Measurements from ENCODE around the gene HTRA2. TPM values are rescaled to one million over a fixed set of nuclear protein-coding genes. Genes with fewer than 3 reads are reported as not detected.

The HTRA2 gene
- total RNA-seq, 1 donor from 2014 or later = 64.1 TPM

GRCh38 chr2:74569686-74570085 lies 40.0 kb downstream of the HTRA2 start:
- no peak overlapping the region for H3K27ac Mint-ChIP-seq
- no peaks in the 10 kb centered on the region for H3K9me3 Mint-ChIP-seq

GRCh38 chr2:74571058-74571457 lies 41.3 kb downstream of the HTRA2 start:
- H3K27me3 Mint-ChIP-seq (ENCODE audit: low read depth) = no peaks in the 10 kb centered on the region
- DNase-seq (ENCODE audit: low spot score) = no peak
- peaks cover 60% of the 10 kb centered on the region for H3K4me1 Mint-ChIP-seq (ENCODE audit: low read depth)
- H3K36me3 Mint-ChIP-seq (ENCODE audit: low read depth) = peaks cover 2% of the 10 kb centered on the region
- intact Hi-C loops (cut with micrococcal nuclease) = loop anchor here (2.0 kb wide), 1 partner anchor 14 kb away; no protein-coding TSS in a partner anchor
- H3K27ac Mint-ChIP-seq = no peak overlapping the region
- no peaks in the 10 kb centered on the region for H3K9me3 Mint-ChIP-seq
- no peak overlapping the region for H3K4me3 Mint-ChIP-seq (ENCODE audit: low read depth)

More at GRCh38 chr2:74569686-74570085, 40.0 kb downstream of the HTRA2 start:
- Mint-ChIP-seq H3K4me3 (ENCODE audit: low read depth) (no peak overlapping the region), H3K4me1 (ENCODE audit: low read depth) (peaks cover 53% of the 10 kb centered on the region), H3K27me3 (ENCODE audit: low read depth) (no peaks in the 10 kb centered on the region), H3K36me3 (ENCODE audit: low read depth) (peaks cover 2% of the 10 kb centered on the region)
- intact Hi-C loops (cut with micrococcal nuclease) = loop anchor here (2.0 kb wide), 1 partner anchor 15 kb away; no protein-coding TSS in a partner anchor
- no peak for DNase-seq (ENCODE audit: low spot score)

DNA sequence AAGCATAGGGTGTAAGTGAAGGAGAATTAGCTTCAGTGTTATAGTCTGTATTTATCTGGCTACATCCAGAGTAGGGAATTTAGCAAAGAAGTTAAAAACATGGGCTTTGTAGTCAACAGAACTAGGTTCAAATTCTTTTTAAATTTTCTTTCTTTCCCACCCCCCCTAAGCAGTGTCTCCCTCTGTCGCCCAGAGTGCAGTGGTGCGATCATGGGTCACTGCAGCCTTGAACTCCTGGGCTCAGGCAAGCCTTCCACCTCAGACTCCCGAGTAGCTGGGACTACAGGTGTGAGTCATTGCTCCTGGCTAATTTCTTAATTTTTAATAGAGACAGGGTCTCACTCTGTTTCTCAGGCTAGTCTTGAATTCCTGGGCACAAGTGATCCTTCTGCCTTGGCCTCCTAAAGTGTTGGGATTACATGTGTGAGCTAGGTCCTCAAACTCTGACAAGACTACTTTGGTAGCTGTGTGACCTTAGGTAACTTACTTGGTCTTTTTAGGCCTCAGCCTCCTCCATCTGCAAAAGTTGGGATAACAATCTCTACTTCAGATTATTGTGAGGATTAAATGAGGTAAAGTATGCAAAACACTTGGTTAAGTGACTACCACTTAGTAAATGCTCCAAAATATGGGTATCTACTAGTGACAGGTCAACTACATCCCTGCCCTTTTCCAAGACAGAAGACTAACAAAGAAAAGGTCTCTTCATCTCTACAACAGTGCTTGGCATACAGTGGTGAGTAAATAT lies 42.6 kb downstream of the HTRA2 start:
- no peaks in the 10 kb centered on the region for H3K9me3 Mint-ChIP-seq
- no peak overlapping the region for H3K4me3 Mint-ChIP-seq (ENCODE audit: low read depth)
- no peaks in the 10 kb centered on the region for H3K27me3 Mint-ChIP-seq (ENCODE audit: low read depth)
- H3K27ac Mint-ChIP-seq = peak overlapping the region; percentile 18
- H3K36me3 Mint-ChIP-seq (ENCODE audit: low read depth) = peaks cover 2% of the 10 kb centered on the region
- H3K4me1 Mint-ChIP-seq (ENCODE audit: low read depth) = peaks cover 65% of the 10 kb centered on the region
- intact Hi-C loops (cut with micrococcal nuclease) = no loop called here
- no peak for DNase-seq (ENCODE audit: low spot score)

DNA sequence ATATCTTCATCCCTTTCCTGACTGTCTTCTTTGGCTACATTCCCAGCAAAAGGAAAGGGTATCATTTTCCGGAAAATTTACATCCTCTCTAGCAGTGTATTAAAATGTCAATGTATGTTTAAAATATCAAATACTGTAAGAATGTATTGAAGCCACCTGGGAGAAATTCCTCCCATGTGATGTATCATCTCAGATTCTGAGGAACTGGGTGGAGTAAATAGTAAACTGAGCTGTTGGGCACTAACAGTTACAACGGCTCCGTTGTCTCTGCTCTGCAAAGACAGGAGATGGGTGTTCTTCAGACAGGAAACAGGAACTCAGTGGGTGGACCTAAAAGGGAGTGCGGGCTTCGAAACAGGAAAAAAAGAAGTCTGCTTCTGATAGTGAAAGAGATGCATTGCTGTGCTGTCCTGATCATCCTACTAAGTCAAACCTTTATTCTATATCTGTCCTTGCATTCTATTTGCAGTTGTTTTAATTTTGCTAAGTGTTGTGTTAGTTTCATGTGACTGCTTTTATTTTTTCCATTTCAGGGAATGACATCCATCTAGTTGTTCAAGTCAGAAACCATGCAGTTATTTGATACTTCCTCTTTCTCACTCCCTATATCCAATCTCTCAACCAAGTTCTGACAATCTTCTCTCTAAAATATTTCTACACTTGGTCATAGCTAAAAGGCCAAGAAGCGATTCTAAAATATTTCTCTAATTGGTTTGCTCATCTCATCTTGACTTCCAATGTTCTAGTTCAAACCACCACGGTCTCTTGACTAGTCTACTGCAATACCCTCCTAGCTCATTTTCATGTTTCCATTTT lies 44.2 kb downstream of the HTRA2 start:
- H3K36me3 Mint-ChIP-seq (ENCODE audit: low read depth) = peaks cover 2% of the 10 kb centered on the region

DNA sequence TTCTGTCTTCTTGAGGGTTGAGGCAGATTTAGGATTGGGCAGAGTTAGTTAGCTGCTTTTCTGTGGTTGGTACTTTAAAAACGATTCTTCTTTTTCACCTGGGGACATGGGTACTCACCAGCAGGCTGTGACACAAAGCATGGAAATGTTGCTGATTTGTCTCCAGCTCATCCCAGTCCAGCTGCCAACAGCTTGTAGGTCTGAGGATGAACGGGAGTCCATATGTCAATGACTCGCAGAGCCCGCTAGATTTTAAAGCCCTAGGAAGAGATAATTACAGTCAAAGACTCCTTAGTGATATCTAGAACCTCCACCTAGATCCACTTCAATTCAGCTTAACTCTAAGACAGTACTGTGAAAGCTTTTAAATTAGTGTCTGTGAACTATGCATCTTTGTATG lies 45.6 kb downstream of the HTRA2 start:
- DNase-seq (ENCODE audit: low spot score) = no peak
- no peak overlapping the region for H3K27ac Mint-ChIP-seq
- peaks cover 64% of the 10 kb centered on the region for H3K4me1 Mint-ChIP-seq (ENCODE audit: low read depth)
- H3K9me3 Mint-ChIP-seq = no peaks in the 10 kb centered on the region
- intact Hi-C loops (cut with micrococcal nuclease) = no loop called here
- H3K36me3 Mint-ChIP-seq (ENCODE audit: low read depth) = peaks cover 2% of the 10 kb centered on the region
- no peaks in the 10 kb centered on the region for H3K27me3 Mint-ChIP-seq (ENCODE audit: low read depth)
- no peak overlapping the region for H3K4me3 Mint-ChIP-seq (ENCODE audit: low read depth)

More for the DNA sequence above, 44.2 kb downstream of the HTRA2 start:
- Mint-ChIP-seq H3K27ac (peak overlapping the region; percentile 74), H3K4me3 (ENCODE audit: low read depth) (peak overlapping the region; percentile 34), H3K4me1 (ENCODE audit: low read depth) (peaks cover 63% of the 10 kb centered on the region), H3K27me3 (ENCODE audit: low read depth) (no peaks in the 10 kb centered on the region), H3K9me3 (no peaks in the 10 kb centered on the region)
- intact Hi-C loops (cut with micrococcal nuclease) = no loop called here
- peak; percentile 45 for DNase-seq (ENCODE audit: low spot score)

DNA sequence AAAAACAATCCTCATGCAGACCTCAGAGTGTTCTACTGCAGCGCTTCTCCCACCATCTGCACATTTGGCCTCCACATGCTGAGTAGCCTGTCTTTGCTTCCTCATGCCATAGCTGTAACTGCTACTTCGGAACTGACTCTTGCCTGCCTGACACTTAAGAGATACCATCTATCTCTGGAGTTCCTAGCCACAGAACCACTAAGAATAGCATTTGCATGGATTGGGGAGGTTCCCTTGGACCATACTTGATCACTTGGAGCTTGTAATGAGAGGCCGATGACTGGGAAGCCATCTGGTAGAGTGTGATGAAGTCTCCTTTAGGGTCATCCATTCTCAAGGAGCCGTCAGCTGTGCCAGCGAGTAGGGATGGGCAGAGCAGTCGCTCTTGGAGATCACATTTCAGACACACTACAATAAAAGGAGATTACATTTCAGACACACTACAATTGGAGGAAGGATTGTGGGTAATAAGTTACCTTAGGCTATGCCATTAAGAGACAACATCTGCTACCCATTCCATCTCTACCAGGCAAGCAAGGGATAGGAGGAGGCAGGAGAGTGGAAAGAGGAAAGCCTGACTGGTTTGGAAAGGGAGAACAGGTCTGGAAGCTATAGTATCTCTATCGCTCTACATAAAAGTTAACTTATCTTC lies 46.6 kb downstream of the HTRA2 start:
- H3K27ac Mint-ChIP-seq = peak overlapping the region; percentile 39
- H3K4me1 Mint-ChIP-seq (ENCODE audit: low read depth) = peaks cover 65% of the 10 kb centered on the region
- DNase-seq (ENCODE audit: low spot score) = no peak
- intact Hi-C loops (cut with micrococcal nuclease) = no loop called here
- H3K9me3 Mint-ChIP-seq = no peaks in the 10 kb centered on the region
- no peaks in the 10 kb centered on the region for H3K27me3 Mint-ChIP-seq (ENCODE audit: low read depth)
- H3K4me3 Mint-ChIP-seq (ENCODE audit: low read depth) = no peak overlapping the region
- peaks cover 2% of the 10 kb centered on the region for H3K36me3 Mint-ChIP-seq (ENCODE audit: low read depth)

- H3K27ac Mint-ChIP-seq = peak overlapping the region; percentile 39
- peaks cover 2% of the 10 kb centered on the region for H3K36me3 Mint-ChIP-seq (ENCODE audit: low read depth)
- H3K4me3 Mint-ChIP-seq (ENCODE audit: low read depth) = no peak overlapping the region
- DNase-seq (ENCODE audit: low spot score) = no peak
- no peaks in the 10 kb centered on the region for H3K9me3 Mint-ChIP-seq
- intact Hi-C loops (cut with micrococcal nuclease) = loop anchor here (1.0 kb wide), 1 partner anchor 8 kb away; no protein-coding TSS in a partner anchor
- no peaks in the 10 kb centered on the region for H3K27me3 Mint-ChIP-seq (ENCODE audit: low read depth)
- H3K4me1 Mint-ChIP-seq (ENCODE audit: low read depth) = peaks cover 65% of the 10 kb centered on the region
Measured at GRCh38 chr2:74576863-74577229, 47.1 kb downstream of the HTRA2 start.

- H3K4me3 Mint-ChIP-seq (ENCODE audit: low read depth) = no peak overlapping the region
- DNase-seq (ENCODE audit: low spot score) = no peak
- intact Hi-C loops (cut with micrococcal nuclease) = loop anchor here (1.0 kb wide), 1 partner anchor 8 kb away; no protein-coding TSS in a partner anchor
Measured at GRCh38 chr2:74577448-74577847, 47.7 kb downstream of the HTRA2 start.

GRCh38 chr2:74578408-74578807 lies 48.7 kb downstream of the HTRA2 start:
- Mint-ChIP-seq H3K36me3 (ENCODE audit: low read depth) (peaks cover 2% of the 10 kb centered on the region), H3K9me3 (no peaks in the 10 kb centered on the region), H3K27ac (peak overlapping the region; percentile 44), H3K27me3 (ENCODE audit: low read depth) (no peaks in the 10 kb centered on the region), H3K4me3 (ENCODE audit: low read depth) (no peak overlapping the region), H3K4me1 (ENCODE audit: low read depth) (peaks cover 59% of the 10 kb centered on the region)
- DNase-seq (ENCODE audit: low spot score) = no peak
- intact Hi-C loops (cut with micrococcal nuclease) = no loop called here

More at GRCh38 chr2:74577448-74577847, 47.7 kb downstream of the HTRA2 start:
- H3K4me1 Mint-ChIP-seq (ENCODE audit: low read depth) = peaks cover 59% of the 10 kb centered on the region
- no peaks in the 10 kb centered on the region for H3K9me3 Mint-ChIP-seq
- H3K36me3 Mint-ChIP-seq (ENCODE audit: low read depth) = peaks cover 2% of the 10 kb centered on the region
- H3K27ac Mint-ChIP-seq = peak overlapping the region; percentile 55
- no peaks in the 10 kb centered on the region for H3K27me3 Mint-ChIP-seq (ENCODE audit: low read depth)

- H3K9me3 Mint-ChIP-seq = no peaks in the 10 kb centered on the region
- intact Hi-C loops (cut with micrococcal nuclease) = no loop called here
- H3K4me3 Mint-ChIP-seq (ENCODE audit: low read depth) = no peak overlapping the region
- no peaks in the 10 kb centered on the region for H3K36me3 Mint-ChIP-seq (ENCODE audit: low read depth)
- no peak overlapping the region for H3K27ac Mint-ChIP-seq
- H3K4me1 Mint-ChIP-seq (ENCODE audit: low read depth) = peaks cover 56% of the 10 kb centered on the region
- H3K27me3 Mint-ChIP-seq (ENCODE audit: low read depth) = no peaks in the 10 kb centered on the region
- no peak for DNase-seq (ENCODE audit: low spot score)
Measured at GRCh38 chr2:74581463-74581862, 51.7 kb downstream of the HTRA2 start.

GRCh38 chr2:74582184-74582583 lies 52.5 kb downstream of the HTRA2 start:
- intact Hi-C loops (cut with micrococcal nuclease) = no loop called here
- peaks cover 49% of the 10 kb centered on the region for H3K4me1 Mint-ChIP-seq (ENCODE audit: low read depth)
- H3K27ac Mint-ChIP-seq = no peak overlapping the region
- H3K36me3 Mint-ChIP-seq (ENCODE audit: low read depth) = no peaks in the 10 kb centered on the region
- H3K27me3 Mint-ChIP-seq (ENCODE audit: low read depth) = no peaks in the 10 kb centered on the region
- no peak overlapping the region for H3K4me3 Mint-ChIP-seq (ENCODE audit: low read depth)
- DNase-seq (ENCODE audit: low spot score) = no peak
- no peaks in the 10 kb centered on the region for H3K9me3 Mint-ChIP-seq

All from activated T-helper 2 cell treated with anti-CD3 and anti-CD28 coated beads, Interferon-gamma antibody, Interleukin-2, Interleukin-4, amounts not matched to agents 10 μg/mL and 5 μg/mL and 100 μg/mL, durations not matched to agents 14 hours and 24 hours and 36 hours (primary cell).